Measurements from ENCODE around the gene KLHL17.

DNA sequence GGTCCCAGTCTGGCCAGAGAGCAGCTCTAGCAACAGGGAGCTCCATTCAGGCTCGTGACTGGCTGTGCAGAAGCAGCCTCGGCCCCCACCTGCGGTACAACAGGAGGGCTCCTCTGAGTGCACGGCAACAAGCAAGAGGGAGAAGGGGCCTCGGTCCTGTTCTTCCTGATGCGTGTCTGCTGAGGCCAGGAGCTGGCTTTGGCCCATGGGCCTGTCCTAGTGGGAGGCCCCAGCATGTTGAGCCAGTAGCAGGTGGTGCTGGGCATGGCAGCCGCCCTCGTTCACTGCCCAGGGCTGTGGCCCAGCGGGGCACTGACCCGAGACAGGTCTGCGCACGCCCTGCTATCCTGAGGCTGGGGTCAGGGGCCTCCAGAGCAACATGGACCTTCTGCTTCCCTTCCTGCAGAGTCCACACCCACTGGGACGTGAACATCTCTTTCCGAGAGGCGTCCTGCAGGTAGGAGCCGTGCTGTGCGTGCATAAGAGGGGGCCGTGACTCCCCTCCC, 29.7 kb upstream of the KLHL17 start:
- no peak for TF ChIP-seq CBX3 (IDR thresholded peaks at IDR 0.05; ENCODE audit: borderline replicate concordance, low read depth)
- TF ChIP-seq JUND (IDR thresholded peaks at IDR 0.05; ENCODE audit: low read depth, low read length): no peak
- TF ChIP-seq TCF7 (IDR thresholded peaks at IDR 0.05; ENCODE audit: borderline replicate concordance): no peak
- TF ChIP-seq POLR2AphosphoS2 (IDR thresholded peaks at IDR 0.05; ENCODE audit: low read depth, low read length): no peak
- TF ChIP-seq, protein P1, sequence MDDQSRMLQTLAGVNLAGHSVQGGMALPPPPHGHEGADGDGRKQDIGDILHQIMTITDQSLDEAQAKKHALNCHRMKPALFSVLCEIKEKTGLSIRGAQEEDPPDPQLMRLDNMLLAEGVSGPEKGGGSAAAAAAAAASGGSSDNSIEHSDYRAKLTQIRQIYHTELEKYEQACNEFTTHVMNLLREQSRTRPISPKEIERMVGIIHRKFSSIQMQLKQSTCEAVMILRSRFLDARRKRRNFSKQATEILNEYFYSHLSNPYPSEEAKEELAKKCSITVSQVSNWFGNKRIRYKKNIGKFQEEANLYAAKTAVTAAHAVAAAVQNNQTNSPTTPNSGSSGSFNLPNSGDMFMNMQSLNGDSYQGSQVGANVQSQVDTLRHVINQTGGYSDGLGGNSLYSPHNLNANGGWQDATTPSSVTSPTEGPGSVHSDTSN (IDR thresholded peaks at IDR 0.05; ENCODE audit: insufficient replicate concordance, low read depth, low read length): no peak
- TF ChIP-seq, protein P2, sequence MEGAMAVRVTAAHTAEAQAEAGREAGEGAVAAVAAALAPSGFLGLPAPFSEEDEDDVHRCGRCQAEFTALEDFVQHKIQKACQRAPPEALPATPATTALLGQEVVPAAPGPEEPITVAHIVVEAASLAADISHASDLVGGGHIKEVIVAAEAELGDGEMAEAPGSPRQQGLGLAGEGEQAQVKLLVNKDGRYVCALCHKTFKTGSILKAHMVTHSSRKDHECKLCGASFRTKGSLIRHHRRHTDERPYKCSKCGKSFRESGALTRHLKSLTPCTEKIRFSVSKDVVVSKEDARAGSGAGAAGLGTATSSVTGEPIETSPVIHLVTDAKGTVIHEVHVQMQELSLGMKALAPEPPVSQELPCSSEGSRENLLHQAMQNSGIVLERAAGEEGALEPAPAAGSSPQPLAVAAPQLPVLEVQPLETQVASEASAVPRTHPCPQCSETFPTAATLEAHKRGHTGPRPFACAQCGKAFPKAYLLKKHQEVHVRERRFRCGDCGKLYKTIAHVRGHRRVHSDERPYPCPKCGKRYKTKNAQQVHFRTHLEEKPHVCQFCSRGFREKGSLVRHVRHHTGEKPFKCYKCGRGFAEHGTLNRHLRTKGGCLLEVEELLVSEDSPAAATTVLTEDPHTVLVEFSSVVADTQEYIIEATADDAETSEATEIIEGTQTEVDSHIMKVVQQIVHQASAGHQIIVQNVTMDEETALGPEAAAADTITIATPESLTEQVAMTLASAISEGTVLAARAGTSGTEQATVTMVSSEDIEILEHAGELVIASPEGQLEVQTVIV (IDR thresholded peaks at IDR 0.05; ENCODE audit: borderline replicate concordance, partially characterized antibody): no peak
- TF ChIP-seq, protein P3, sequence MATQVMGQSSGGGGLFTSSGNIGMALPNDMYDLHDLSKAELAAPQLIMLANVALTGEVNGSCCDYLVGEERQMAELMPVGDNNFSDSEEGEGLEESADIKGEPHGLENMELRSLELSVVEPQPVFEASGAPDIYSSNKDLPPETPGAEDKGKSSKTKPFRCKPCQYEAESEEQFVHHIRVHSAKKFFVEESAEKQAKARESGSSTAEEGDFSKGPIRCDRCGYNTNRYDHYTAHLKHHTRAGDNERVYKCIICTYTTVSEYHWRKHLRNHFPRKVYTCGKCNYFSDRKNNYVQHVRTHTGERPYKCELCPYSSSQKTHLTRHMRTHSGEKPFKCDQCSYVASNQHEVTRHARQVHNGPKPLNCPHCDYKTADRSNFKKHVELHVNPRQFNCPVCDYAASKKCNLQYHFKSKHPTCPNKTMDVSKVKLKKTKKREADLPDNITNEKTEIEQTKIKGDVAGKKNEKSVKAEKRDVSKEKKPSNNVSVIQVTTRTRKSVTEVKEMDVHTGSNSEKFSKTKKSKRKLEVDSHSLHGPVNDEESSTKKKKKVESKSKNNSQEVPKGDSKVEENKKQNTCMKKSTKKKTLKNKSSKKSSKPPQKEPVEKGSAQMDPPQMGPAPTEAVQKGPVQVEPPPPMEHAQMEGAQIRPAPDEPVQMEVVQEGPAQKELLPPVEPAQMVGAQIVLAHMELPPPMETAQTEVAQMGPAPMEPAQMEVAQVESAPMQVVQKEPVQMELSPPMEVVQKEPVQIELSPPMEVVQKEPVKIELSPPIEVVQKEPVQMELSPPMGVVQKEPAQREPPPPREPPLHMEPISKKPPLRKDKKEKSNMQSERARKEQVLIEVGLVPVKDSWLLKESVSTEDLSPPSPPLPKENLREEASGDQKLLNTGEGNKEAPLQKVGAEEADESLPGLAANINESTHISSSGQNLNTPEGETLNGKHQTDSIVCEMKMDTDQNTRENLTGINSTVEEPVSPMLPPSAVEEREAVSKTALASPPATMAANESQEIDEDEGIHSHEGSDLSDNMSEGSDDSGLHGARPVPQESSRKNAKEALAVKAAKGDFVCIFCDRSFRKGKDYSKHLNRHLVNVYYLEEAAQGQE (IDR thresholded peaks at IDR 0.05; ENCODE audit: low read depth, low read length): no peak
- no peak for TF ChIP-seq IKZF2 (IDR thresholded peaks at IDR 0.05)
- TF ChIP-seq, protein P4, sequence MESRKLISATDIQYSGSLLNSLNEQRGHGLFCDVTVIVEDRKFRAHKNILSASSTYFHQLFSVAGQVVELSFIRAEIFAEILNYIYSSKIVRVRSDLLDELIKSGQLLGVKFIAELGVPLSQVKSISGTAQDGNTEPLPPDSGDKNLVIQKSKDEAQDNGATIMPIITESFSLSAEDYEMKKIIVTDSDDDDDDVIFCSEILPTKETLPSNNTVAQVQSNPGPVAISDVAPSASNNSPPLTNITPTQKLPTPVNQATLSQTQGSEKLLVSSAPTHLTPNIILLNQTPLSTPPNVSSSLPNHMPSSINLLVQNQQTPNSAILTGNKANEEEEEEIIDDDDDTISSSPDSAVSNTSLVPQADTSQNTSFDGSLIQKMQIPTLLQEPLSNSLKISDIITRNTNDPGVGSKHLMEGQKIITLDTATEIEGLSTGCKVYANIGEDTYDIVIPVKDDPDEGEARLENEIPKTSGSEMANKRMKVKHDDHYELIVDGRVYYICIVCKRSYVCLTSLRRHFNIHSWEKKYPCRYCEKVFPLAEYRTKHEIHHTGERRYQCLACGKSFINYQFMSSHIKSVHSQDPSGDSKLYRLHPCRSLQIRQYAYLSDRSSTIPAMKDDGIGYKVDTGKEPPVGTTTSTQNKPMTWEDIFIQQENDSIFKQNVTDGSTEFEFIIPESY (IDR thresholded peaks at IDR 0.05): no peak
- TF ChIP-seq, protein P5, sequence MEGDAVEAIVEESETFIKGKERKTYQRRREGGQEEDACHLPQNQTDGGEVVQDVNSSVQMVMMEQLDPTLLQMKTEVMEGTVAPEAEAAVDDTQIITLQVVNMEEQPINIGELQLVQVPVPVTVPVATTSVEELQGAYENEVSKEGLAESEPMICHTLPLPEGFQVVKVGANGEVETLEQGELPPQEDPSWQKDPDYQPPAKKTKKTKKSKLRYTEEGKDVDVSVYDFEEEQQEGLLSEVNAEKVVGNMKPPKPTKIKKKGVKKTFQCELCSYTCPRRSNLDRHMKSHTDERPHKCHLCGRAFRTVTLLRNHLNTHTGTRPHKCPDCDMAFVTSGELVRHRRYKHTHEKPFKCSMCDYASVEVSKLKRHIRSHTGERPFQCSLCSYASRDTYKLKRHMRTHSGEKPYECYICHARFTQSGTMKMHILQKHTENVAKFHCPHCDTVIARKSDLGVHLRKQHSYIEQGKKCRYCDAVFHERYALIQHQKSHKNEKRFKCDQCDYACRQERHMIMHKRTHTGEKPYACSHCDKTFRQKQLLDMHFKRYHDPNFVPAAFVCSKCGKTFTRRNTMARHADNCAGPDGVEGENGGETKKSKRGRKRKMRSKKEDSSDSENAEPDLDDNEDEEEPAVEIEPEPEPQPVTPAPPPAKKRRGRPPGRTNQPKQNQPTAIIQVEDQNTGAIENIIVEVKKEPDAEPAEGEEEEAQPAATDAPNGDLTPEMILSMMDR (IDR thresholded peaks at IDR 0.05 in 2 of 3, conservative IDR thresholded peaks at IDR 0.05 in 1 of 3; ENCODE audit: control insufficient read depth in 2 of 3, extremely low read depth in 1 of 3, insufficient read depth in 1 of 3, low read depth in 3 of 3, low read length in 3 of 3): no peak
